Loucy (cell line): ENCODE data around the gene SLITRK2.

ENCODE experiments used
- CTCF ChIP-seq: fragments of 200-600 bp; sonication (generic); conservative IDR thresholded peaks from 2 replicates; pipeline ENCODE4 v1.5.1; 2014; ENCODE audit warnings: mild to moderate bottlenecking, antibody characterized with exemption, low read length
- EZH2phosphoT487 ChIP-seq: fragments of 200-600 bp; IDR thresholded peaks from 2 replicates; pipeline ENCODE4 v1.6.1; 2018; ENCODE audit warnings: antibody characterized with exemption, mild to moderate bottlenecking, moderate library complexity, borderline replicate concordance

- no peak for TF ChIP-seq CTCF
- TF ChIP-seq EZH2phosphoT487 = no peak
Measured at GRCh38 chrX:145817331-145818185, at the start of gene SLITRK2.
